Measurements from ENCODE around the gene CX3CR1. TPM values are rescaled to one million over a fixed set of nuclear protein-coding genes. Genes with fewer than 3 reads are reported as not detected.

CX3CR1 gene
- total RNA-seq, 1 experiment from 2014 or later, result not detected

DNA sequence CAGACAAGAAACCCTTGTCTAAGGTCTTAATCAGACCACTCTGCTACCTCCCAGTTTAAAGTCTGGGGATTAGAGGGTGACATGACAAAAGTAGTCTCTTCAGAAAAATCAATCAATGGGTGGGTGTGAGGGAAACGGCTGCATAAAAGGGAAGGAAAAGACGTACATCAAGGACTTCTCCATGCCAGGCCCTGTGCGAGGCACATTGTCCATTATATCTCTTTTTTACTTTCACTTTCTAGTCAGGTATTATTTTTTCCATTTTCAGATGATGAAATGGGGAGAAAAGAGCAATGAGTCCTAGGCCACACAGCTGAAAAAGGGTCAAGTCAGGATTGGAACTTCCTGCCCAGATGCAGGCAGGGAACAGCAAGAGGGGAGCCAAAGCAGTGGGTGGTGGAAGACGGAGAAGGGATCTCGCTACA lies 4.6 kb upstream of the CX3CR1 start:
- no peak overlapping the region for H3K9ac ChIP-seq (ENCODE audit: low read length)
- CTCF ChIA-PET, result no interaction called here

DNA sequence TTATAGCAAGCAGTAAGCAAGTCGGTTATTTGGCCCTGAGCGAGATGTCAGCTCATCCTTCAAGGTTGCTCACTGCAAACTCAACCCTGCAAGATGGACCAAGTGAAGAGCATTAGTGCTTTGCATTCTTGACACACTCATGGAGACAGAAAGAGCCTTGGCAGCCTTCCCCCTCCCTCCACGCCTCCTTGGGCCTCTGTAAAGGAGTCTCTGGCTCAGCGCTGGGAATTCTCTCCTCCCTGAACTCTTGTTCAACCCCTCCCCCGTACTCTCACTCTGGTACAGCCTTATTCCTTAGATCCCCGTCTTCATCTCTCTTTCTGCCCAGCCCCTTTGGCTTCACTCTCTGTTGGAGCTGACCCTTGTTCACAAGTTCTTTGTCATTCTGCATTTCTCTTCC lies 2.2 kb upstream of the CX3CR1 start:
- intact Hi-C loops (cut with micrococcal nuclease), result no loop called here
- no peak overlapping the region for H3K4me2 ChIP-seq (ENCODE audit: low read length)
- H3F3A ChIP-seq (ENCODE audit: low read length, unreplicated experiment), result no peaks in the 10 kb centered on the region
- no peaks in the 10 kb centered on the region for H3K9me2 ChIP-seq (replicated peaks; ENCODE audit: low read length)
- H3K27ac ChIP-seq (ENCODE audit: low read length), result no peak overlapping the region
- no TSS peak for BruUV-seq (replicated peaks)
- no peaks in the 10 kb centered on the region for H3K9me3 ChIP-seq (ENCODE audit: low read length)
- H3K36me3 ChIP-seq (ENCODE audit: low read depth, low read length), result no peaks in the 10 kb centered on the region
- no peak overlapping the region for H2AFZ ChIP-seq (ENCODE audit: low read length)
- ChIA-PET POLR2A (ENCODE audit: unreplicated experiment) (no interaction called here), CTCF (interaction anchor here (0.8 kb wide), 1 partner anchor 10 kb away, joined by 3 read pairs; no protein-coding TSS in a partner anchor)
- H4K20me1 ChIP-seq (ENCODE audit: low read length), result no peaks in the 10 kb centered on the region
- H3K4me3 ChIP-seq (ENCODE audit: low read length), result no peak overlapping the region
- H3K9ac ChIP-seq (ENCODE audit: low read length), result no peak overlapping the region
- H3K27me3 ChIP-seq (ENCODE audit: low read length), result peaks cover 21% of the 10 kb centered on the region
- TF ChIP-seq EZH2phosphoT487 (IDR thresholded peaks at IDR 0.05; ENCODE audit: borderline replicate concordance, low read length), result no peak
- no peak for TF ChIP-seq EZH2 (IDR thresholded peaks at IDR 0.05; ENCODE audit: low read length, unreplicated experiment)
- TF ChIP-seq, protein P1, sequence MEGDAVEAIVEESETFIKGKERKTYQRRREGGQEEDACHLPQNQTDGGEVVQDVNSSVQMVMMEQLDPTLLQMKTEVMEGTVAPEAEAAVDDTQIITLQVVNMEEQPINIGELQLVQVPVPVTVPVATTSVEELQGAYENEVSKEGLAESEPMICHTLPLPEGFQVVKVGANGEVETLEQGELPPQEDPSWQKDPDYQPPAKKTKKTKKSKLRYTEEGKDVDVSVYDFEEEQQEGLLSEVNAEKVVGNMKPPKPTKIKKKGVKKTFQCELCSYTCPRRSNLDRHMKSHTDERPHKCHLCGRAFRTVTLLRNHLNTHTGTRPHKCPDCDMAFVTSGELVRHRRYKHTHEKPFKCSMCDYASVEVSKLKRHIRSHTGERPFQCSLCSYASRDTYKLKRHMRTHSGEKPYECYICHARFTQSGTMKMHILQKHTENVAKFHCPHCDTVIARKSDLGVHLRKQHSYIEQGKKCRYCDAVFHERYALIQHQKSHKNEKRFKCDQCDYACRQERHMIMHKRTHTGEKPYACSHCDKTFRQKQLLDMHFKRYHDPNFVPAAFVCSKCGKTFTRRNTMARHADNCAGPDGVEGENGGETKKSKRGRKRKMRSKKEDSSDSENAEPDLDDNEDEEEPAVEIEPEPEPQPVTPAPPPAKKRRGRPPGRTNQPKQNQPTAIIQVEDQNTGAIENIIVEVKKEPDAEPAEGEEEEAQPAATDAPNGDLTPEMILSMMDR (conservative IDR thresholded peaks at IDR 0.05; ENCODE audit: low read depth, low read length), result no peak
- ATAC-seq (no peak), DNase-seq (no peak)
- H3K4me1 ChIP-seq (ENCODE audit: insufficient read depth, low read length), result no peaks in the 10 kb centered on the region
- H3K79me2 ChIP-seq (ENCODE audit: low read length), result no peaks in the 10 kb centered on the region

More for the DNA sequence above, 4.6 kb upstream of the CX3CR1 start:
- H3K27ac ChIP-seq (ENCODE audit: low read length), result no peak overlapping the region
- no peaks in the 10 kb centered on the region for H3K9me3 ChIP-seq (ENCODE audit: low read length)
- no peaks in the 10 kb centered on the region for H4K20me1 ChIP-seq (ENCODE audit: low read length)
- ATAC-seq (no peak), DNase-seq (no peak)
- H3K36me3 ChIP-seq (ENCODE audit: low read depth, low read length), result no peaks in the 10 kb centered on the region
- H3K9me2 ChIP-seq (replicated peaks; ENCODE audit: low read length), result no peaks in the 10 kb centered on the region
- no peaks in the 10 kb centered on the region for H3F3A ChIP-seq (ENCODE audit: low read length, unreplicated experiment)
- intact Hi-C loops (cut with micrococcal nuclease), result no loop called here
- no peak overlapping the region for H2AFZ ChIP-seq (ENCODE audit: low read length)
- BruUV-seq (replicated peaks), result no TSS peak
- H3K4me1 ChIP-seq (ENCODE audit: insufficient read depth, low read length), result no peaks in the 10 kb centered on the region
- POLR2A ChIA-PET (ENCODE audit: unreplicated experiment), result no interaction called here
- H3K4me3 ChIP-seq (ENCODE audit: low read length), result 0 out of 2 replicates have a peak overlapping the region, but pooled peaks have one; percentile 28
- H3K79me2 ChIP-seq (ENCODE audit: low read length), result no peaks in the 10 kb centered on the region
- peak overlapping the region; percentile 30; the same call in 1 of the 2 replicates for H3K4me2 ChIP-seq (ENCODE audit: low read length)
- TF ChIP-seq, protein P1 (conservative IDR thresholded peaks at IDR 0.05; ENCODE audit: low read depth, low read length), result no peak
- TF ChIP-seq EZH2phosphoT487 (IDR thresholded peaks at IDR 0.05; ENCODE audit: borderline replicate concordance, low read length), result no peak
- TF ChIP-seq EZH2 (IDR thresholded peaks at IDR 0.05; ENCODE audit: low read length, unreplicated experiment), result no peak
- H3K27me3 ChIP-seq (ENCODE audit: low read length), result 0 out of 2 replicates have a peak, but pooled peaks cover 5% of the 10 kb centered on the region

DNA sequence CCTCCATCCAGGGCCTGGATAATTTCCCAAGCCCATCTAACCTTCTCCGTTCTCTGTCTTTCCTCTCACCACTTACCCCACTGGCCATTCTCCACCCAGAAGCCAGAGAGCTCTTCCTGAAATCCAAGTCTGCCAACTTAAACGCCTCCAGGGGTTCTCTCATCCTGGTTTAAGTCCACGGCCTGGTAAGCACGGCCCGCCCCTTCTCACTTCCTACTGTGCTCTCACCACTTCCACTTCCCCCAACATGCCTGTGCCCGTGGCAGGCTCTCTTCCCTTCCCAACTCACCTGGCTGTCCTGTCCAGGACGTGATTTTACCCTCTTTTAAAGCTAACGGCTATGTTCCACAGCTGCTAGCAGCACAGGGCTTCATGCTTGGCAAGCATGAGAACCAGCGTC lies 1.7 kb upstream of the CX3CR1 start:
- Histone ChIP-seq H3K4me3 (ENCODE audit: low read length) (no peak overlapping the region), H3K27ac (ENCODE audit: low read length) (no peak overlapping the region), H3K36me3 (ENCODE audit: low read depth, low read length) (no peaks in the 10 kb centered on the region), H2AFZ (ENCODE audit: low read length) (no peak overlapping the region), H3K9me2 (replicated peaks; ENCODE audit: low read length) (no peaks in the 10 kb centered on the region), H3K9me3 (ENCODE audit: low read length) (no peaks in the 10 kb centered on the region), H3K27me3 (ENCODE audit: low read length) (peaks cover 26% of the 10 kb centered on the region), H4K20me1 (ENCODE audit: low read length) (no peaks in the 10 kb centered on the region), H3K79me2 (ENCODE audit: low read length) (no peaks in the 10 kb centered on the region), H3K9ac (ENCODE audit: low read length) (no peak overlapping the region), H3F3A (ENCODE audit: low read length, unreplicated experiment) (no peaks in the 10 kb centered on the region), H3K4me1 (ENCODE audit: insufficient read depth, low read length) (no peaks in the 10 kb centered on the region), H3K4me2 (ENCODE audit: low read length) (no peak overlapping the region)
- intact Hi-C loops (cut with micrococcal nuclease), result no loop called here
- ATAC-seq, result no peak
- CTCF ChIA-PET, result interaction anchor here (0.8 kb wide), 1 partner anchor 10 kb away, joined by 3 read pairs; no protein-coding TSS in a partner anchor
- no peak for DNase-seq
- no TSS peak for BruUV-seq (replicated peaks)
- POLR2A ChIA-PET (ENCODE audit: unreplicated experiment), result no interaction called here
- TF ChIP-seq, protein P1 (conservative IDR thresholded peaks at IDR 0.05; ENCODE audit: low read depth, low read length), result no peak
- TF ChIP-seq EZH2 (IDR thresholded peaks at IDR 0.05; ENCODE audit: low read length, unreplicated experiment), result no peak
- TF ChIP-seq EZH2phosphoT487 (IDR thresholded peaks at IDR 0.05; ENCODE audit: borderline replicate concordance, low read length), result no peak
